ENCODE measurements around the gene RALB. TPM values are rescaled to one million over a fixed set of nuclear protein-coding genes. Genes with fewer than 3 reads are reported as not detected.

The RALB gene
- total RNA-seq, 4 donors from 2014 or later, result 20.1 to 45.0 (median 30.4) TPM

DNA sequence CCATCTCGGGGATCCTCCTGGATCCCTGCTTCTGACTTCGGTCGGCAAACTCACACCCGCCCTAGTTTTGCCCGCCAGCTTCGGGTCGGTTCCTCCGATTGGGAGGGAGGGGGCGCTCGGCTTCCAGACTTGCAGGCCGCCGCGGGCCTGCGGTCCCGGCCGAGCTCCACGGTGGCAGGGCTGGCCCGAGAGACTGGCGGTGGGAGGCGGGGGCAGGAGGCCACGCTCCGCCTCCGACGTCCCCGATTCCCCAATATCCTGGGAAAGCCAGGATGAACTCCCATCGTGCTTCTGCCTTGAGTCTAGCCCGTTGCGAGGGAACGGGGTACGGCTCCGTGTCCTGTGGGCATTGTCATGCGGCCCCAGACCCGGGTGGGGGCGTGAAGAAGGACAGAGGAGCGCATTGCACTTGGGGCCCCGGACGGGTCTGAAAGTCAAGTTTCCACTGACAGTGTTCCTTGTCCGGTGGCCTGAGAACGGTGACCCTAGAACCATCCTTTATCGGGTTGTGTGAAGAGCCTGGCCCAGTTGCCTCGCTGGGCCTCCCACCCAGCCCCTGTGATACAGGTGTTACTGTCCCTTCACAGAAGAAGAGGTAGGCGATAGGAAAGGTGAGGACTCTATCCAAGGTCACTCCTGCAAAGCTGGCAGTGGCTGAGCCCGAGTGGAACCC, 90.9 kb downstream of the RALB start:
- H3K27ac ChIP-seq, result peak overlapping the region in 3 of 4 donors; percentile 52 to 79 (median 63)
- peaks cover 23 to 39% (median 38%) of the 10 kb centered on the region in 3 donors for H3K27me3 ChIP-seq
- in situ Hi-C loops (cut with MboI; ENCODE audit: low sequenced_read_pairs in 4 of 4), result loop anchor here (5.0 to 25.0 kb wide), 6 partner anchors 94 to 744 kb away; no protein-coding TSS in a partner anchor
- peaks cover 17 to 25% of the 10 kb centered on the region in 2 donors for H3K4me1 ChIP-seq
- peak; percentile 69 to 70 for ATAC-seq
- no peaks in the 10 kb centered on the region for H3K36me3 ChIP-seq
- peak; percentile 76 to 83 for DNase-seq
- H3K4me3 ChIP-seq, result peak overlapping the region; percentile 58 to 75 (median 60)
- intact Hi-C loops (cut with DNase I; ENCODE audit: low total_unique reads), result loop anchor here (1.0 to 5.0 kb wide), 6 partner anchors 75 to 337 kb away; no protein-coding TSS in a partner anchor
- no peaks in the 10 kb centered on the region for H3K9me3 ChIP-seq
- TF ChIP-seq, protein P1, sequence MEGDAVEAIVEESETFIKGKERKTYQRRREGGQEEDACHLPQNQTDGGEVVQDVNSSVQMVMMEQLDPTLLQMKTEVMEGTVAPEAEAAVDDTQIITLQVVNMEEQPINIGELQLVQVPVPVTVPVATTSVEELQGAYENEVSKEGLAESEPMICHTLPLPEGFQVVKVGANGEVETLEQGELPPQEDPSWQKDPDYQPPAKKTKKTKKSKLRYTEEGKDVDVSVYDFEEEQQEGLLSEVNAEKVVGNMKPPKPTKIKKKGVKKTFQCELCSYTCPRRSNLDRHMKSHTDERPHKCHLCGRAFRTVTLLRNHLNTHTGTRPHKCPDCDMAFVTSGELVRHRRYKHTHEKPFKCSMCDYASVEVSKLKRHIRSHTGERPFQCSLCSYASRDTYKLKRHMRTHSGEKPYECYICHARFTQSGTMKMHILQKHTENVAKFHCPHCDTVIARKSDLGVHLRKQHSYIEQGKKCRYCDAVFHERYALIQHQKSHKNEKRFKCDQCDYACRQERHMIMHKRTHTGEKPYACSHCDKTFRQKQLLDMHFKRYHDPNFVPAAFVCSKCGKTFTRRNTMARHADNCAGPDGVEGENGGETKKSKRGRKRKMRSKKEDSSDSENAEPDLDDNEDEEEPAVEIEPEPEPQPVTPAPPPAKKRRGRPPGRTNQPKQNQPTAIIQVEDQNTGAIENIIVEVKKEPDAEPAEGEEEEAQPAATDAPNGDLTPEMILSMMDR (IDR thresholded peaks at IDR 0.05 in 4 of 5, conservative IDR thresholded peaks at IDR 0.05 in 1 of 5), result peak; percentile 89 to 94 (median 93)
- TF ChIP-seq POLR2A (IDR thresholded peaks at IDR 0.05), result no peak

Other genes with a start within 250 kb of the RALB start
- gene EPB41L5, start 239.8 kb upstream of the RALB start, total RNA-seq, result 10 to 100 TPM in 2 of 4 donors, 1 to 10 TPM in 2; 8.3 to 41.1 (median 12.7) TPM
- gene TMEM185B, start 29.5 kb upstream of the RALB start, total RNA-seq, result 10 to 100 TPM; 10.8 to 23.5 (median 15.4) TPM
- 10 to 100 TPM in 3 of 4 donors, 1 to 10 TPM in 1; 3.1 to 23.8 (median 13.7) TPM for gene INHBB, start 93.3 kb downstream of the RALB start, total RNA-seq